ENCODE measurements around the gene BCL2L11.

BCL2L11 gene

DNA sequence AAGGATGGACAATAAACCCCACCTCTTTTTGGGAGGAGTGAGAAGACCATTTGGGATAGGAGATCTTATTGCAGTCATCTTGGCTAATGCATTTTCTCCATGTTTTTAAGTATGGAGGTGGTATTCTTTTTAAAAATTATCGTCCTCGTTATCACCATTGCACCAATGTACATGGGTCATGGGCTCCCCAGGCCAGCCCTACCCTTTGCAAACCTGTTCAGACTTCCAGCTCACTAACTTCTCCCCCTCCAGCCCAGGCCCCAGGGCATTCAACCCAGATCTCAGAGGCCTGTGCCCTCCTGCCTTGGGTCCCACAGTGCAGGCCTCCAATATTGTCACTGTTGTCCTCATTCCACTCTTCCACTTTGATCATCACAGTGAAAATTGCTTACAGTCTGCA lies 68.4 kb downstream of the BCL2L11 start:
- in situ Hi-C loops (cut with MboI; ENCODE audit: low pct_unique_long_range_greater_than_20kb, low sequenced_read_pairs, unreplicated experiment), result no loop called here
- DNase-seq (ENCODE audit: low spot score), result no peak
- TF ChIP-seq, protein P1, sequence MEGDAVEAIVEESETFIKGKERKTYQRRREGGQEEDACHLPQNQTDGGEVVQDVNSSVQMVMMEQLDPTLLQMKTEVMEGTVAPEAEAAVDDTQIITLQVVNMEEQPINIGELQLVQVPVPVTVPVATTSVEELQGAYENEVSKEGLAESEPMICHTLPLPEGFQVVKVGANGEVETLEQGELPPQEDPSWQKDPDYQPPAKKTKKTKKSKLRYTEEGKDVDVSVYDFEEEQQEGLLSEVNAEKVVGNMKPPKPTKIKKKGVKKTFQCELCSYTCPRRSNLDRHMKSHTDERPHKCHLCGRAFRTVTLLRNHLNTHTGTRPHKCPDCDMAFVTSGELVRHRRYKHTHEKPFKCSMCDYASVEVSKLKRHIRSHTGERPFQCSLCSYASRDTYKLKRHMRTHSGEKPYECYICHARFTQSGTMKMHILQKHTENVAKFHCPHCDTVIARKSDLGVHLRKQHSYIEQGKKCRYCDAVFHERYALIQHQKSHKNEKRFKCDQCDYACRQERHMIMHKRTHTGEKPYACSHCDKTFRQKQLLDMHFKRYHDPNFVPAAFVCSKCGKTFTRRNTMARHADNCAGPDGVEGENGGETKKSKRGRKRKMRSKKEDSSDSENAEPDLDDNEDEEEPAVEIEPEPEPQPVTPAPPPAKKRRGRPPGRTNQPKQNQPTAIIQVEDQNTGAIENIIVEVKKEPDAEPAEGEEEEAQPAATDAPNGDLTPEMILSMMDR (IDR thresholded peaks at IDR 0.05; ENCODE audit: extremely low read depth, insufficient read depth, missing control alignments), result no peak

DNA sequence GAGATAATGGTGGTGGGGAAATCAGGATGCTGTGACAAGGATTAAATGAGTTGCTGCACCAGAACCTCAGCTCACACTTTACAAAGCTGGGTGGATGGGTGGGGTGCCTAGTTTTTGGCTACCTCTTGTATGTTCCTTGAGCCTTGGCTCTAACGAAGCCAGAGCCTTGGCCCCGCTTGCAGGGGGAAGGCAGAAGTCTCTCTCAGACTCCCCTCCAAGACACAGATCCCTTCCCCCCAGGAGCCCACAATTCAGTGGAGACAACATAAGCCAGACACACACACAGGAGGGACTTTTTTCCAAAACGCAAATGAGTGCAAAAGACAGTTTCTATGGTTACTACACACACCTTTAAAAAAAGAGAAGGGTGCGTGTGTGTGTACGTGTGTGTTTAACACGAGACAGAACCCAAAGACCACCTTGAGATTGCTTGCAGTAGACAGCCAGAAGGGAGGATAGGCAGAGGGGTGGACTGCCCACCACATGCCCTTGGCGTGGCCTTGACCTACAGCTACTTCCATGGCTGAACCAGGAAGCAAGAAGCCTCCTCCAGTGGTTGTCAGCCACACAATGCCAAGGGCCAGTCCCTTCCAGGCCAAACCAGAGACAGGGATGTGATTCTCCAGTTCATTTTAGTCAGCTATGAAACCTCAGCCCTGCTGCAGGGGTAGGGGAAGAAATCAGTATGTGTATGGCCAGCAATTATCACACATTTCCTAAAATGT lies 70.3 kb downstream of the BCL2L11 start:
- DNase-seq (ENCODE audit: low spot score), result no peak
- TF ChIP-seq, protein P1 (IDR thresholded peaks at IDR 0.05; ENCODE audit: extremely low read depth, insufficient read depth, missing control alignments), result no peak

DNA sequence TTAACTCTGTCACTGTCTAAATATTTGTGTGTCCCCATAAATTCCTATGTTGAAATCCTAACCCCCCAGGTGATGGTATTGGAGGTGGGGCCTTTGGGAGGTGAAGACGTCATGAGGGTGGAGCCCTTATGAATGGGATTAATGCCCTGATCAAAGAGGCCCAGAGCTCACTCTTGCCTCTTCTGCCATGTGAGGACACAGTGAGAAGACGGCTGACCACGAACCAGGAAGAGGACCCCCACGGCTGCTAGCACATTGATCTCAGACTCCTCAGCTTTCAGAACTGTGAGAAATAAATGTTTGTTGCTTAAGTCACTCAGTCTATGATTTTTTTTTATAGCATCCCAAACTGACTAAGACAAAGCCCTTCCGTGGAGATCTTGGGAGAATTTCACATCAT lies 71.2 kb downstream of the BCL2L11 start:
- TF ChIP-seq, protein P1 (IDR thresholded peaks at IDR 0.05; ENCODE audit: extremely low read depth, insufficient read depth, missing control alignments), result no peak
- no peak for DNase-seq (ENCODE audit: low spot score)
- in situ Hi-C loops (cut with MboI; ENCODE audit: low pct_unique_long_range_greater_than_20kb, low sequenced_read_pairs, unreplicated experiment), result no loop called here

More for the DNA sequence above, 70.3 kb downstream of the BCL2L11 start:
- in situ Hi-C loops (cut with MboI; ENCODE audit: low pct_unique_long_range_greater_than_20kb, low sequenced_read_pairs, unreplicated experiment), result no loop called here

DNA sequence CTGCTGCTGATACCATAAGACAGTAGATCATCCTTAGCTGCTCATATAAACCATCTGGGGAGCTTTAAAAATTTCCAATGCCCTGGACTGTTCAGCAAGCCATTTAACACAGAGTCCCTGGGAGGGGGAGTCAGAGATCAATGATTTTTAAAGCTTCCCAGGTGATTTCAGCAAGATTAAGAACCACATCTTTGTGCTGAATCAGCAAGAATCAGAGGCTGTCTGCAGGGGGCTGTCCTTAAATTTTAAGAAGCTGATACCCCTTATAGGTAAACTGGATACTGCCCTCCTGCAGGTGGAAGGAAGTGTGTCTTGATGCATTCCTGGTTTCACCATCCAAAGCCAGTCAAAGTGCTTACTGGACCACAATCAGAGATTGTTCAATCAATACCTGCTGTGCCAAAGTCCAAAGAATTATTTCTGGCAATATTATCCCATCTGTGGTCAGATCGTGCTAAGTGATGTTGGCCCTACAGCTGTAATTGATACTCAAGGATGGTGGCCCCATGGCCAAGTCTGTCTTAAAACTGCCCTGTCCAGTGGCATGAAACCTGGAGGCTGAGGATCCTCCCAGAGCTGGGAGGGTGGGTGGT lies 72.2 kb downstream of the BCL2L11 start:
- in situ Hi-C loops (cut with MboI; ENCODE audit: low pct_unique_long_range_greater_than_20kb, low sequenced_read_pairs, unreplicated experiment), result no loop called here
- no peak for DNase-seq (ENCODE audit: low spot score)
- TF ChIP-seq, protein P1 (IDR thresholded peaks at IDR 0.05; ENCODE audit: extremely low read depth, insufficient read depth, missing control alignments), result no peak

DNA sequence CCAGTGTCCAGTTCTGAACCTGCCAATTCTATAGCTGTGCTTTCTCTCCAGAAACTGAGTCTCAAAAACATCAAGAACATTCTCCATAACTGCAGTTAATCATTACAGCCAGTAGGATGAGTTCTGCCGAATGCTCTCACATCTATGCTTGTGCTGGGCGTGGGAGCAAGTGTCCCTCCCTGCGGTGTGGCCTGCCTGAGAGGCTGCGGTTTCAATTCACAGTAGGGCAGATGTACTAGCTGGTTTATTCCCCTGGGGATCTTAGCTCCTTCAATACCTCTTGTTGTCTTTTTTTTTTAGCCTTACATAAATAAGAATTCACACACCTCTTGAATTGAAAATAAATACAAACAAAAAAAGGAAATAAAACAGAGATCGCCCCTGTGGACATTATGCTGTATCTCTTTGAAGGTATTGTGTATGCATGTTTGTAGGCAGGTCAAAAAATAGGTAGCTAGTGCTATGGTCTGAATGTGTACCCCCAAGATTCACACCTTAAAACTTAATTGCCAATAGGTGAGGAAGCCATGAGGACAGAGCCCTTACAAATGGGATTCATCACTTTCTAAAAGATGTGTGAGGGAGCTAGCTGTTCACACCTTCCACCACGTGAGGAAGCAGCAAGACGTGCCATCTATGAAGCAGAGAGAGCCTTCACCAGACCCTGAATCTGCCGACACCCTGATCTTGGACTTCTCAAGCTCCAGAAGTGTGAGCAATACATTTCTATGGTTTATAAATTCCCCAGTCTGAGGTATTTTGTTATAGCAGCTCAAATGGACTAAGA lies 74.3 kb downstream of the BCL2L11 start:
- peak; percentile 46 for DNase-seq (ENCODE audit: low spot score)
- TF ChIP-seq, protein P1 (IDR thresholded peaks at IDR 0.05; ENCODE audit: extremely low read depth, insufficient read depth, missing control alignments), result no peak
- in situ Hi-C loops (cut with MboI; ENCODE audit: low pct_unique_long_range_greater_than_20kb, low sequenced_read_pairs, unreplicated experiment), result no loop called here

DNA sequence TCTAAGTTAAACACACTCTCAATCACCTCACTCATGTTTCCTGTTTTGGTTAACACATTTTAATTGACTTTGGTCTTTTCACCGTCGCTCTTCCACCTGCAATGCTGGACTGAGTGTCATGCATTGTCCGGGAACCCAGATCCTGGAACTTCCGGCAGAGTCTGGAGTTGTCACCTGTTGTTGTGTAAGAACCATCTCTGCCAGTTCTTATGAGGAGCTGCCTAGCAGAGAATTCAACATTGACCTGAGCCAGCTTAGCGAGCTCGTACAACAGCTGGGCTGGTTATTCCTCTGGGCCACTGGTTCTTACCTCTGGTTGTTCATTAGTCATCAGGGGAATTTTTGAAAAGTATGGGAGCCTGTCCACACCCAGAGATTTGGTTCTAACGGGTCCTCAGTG lies 75.7 kb downstream of the BCL2L11 start:
- in situ Hi-C loops (cut with MboI; ENCODE audit: low pct_unique_long_range_greater_than_20kb, low sequenced_read_pairs, unreplicated experiment), result no loop called here
- DNase-seq (ENCODE audit: low spot score), result no peak
- TF ChIP-seq, protein P1 (IDR thresholded peaks at IDR 0.05; ENCODE audit: extremely low read depth, insufficient read depth, missing control alignments), result no peak
